Gastrocnemius medialis (tissue), 4 donors: ENCODE measurements around the gene SLC34A2.

Experiments used
- POLR2A ChIP-seq, 2 donors: fragments of 450-650 bp; IDR thresholded peaks; one replicate each; pipeline ENCODE4 v1.6.1; 2017; ENCODE audit warnings: antibody characterized with exemption in 2 of 2, mild to moderate bottlenecking in 2 of 2, moderate library complexity in 2 of 2
- TF ChIP-seq, protein P1 (sequence below), 5 experiments: fragments of 450-650 bp in 3 of 5; fragments of 200-600 bp in 2 of 5; sonication (generic) in 2 of 5; IDR thresholded peaks in 4 of 5; conservative IDR thresholded peaks in 1 of 5; 1 replicate in 4 of 5; 2 replicates in 1 of 5; pipeline ENCODE4 v1.5.1; 2016 to 2019; ENCODE audit warnings: antibody characterized with exemption in 5 of 5, mild to moderate bottlenecking in 3 of 5, moderate library complexity in 3 of 5

DNA sequence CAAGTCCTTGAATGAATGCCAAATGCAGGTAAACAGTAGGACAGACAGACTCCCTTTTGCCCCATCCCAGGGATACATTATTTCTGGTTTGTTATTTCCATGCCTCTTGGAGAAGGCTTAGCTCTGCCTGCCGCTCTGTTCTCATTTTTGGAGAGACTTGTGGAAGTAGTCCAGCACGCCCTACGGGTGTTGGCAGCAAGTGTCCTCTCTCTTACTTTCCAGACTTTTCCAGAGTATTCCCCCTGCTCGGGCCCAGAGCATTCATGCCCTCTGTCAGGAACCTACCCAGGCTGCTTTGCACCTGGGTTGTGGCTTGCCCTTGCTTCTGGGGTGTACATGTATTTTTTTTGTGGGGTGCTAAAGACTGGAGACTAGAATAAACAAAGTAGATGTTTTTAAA lies 15.3 kb downstream of the SLC34A2 start:
- TF ChIP-seq, protein P1, sequence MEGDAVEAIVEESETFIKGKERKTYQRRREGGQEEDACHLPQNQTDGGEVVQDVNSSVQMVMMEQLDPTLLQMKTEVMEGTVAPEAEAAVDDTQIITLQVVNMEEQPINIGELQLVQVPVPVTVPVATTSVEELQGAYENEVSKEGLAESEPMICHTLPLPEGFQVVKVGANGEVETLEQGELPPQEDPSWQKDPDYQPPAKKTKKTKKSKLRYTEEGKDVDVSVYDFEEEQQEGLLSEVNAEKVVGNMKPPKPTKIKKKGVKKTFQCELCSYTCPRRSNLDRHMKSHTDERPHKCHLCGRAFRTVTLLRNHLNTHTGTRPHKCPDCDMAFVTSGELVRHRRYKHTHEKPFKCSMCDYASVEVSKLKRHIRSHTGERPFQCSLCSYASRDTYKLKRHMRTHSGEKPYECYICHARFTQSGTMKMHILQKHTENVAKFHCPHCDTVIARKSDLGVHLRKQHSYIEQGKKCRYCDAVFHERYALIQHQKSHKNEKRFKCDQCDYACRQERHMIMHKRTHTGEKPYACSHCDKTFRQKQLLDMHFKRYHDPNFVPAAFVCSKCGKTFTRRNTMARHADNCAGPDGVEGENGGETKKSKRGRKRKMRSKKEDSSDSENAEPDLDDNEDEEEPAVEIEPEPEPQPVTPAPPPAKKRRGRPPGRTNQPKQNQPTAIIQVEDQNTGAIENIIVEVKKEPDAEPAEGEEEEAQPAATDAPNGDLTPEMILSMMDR (IDR thresholded peaks at IDR 0.05 in 4 of 5, conservative IDR thresholded peaks at IDR 0.05 in 1 of 5): no peak
- TF ChIP-seq POLR2A (IDR thresholded peaks at IDR 0.05): no peak
